ENCODE results near the gene ACTL7B. TPM values are rescaled to one million over a fixed set of nuclear protein-coding genes. Genes with fewer than 3 reads are reported as not detected.
"Not testable (repeated sequence)": the region's sequence is repeated elsewhere in the genome, so short reads cannot be mapped to it uniquely, and the experiment has no call there.

ACTL7B gene
- total RNA-seq, 2 donors from 2014 or later = not detected

DNA sequence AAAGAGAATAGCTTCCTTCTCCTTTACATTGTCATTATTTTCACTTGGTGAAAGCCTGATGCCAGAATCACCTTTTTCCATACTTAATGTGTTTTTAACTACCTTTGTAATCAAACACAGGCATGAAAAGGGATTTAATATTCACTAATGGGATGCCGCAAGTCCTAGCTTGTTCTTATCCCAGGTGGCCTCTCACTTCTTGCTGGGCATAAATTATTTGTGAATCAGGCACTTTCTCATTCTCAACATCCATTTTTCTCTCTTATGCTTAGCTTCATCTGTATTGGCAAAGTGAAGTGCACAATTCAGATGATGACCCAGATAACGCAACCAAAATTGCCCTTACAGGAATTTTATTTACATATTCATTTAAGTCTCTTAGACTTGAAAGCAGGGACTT, 10.9 kb downstream of the ACTL7B start:
- no peak overlapping the region for H3K4me3 Mint-ChIP-seq
- H3K27me3 Mint-ChIP-seq = no peaks in the 10 kb centered on the region
- no peak for DNase-seq (ENCODE audit: low spot score)
- no peak overlapping the region for H3K27ac Mint-ChIP-seq
- H3K36me3 Mint-ChIP-seq = no peaks in the 10 kb centered on the region
- H3K9me3 Mint-ChIP-seq = no peaks in the 10 kb centered on the region
- ATAC-seq = no peak
- H3K4me1 Mint-ChIP-seq (ENCODE audit: low read depth in 2 of 2) = peaks cover 9 to 10% of the 10 kb centered on the region in 2 donors

DNA sequence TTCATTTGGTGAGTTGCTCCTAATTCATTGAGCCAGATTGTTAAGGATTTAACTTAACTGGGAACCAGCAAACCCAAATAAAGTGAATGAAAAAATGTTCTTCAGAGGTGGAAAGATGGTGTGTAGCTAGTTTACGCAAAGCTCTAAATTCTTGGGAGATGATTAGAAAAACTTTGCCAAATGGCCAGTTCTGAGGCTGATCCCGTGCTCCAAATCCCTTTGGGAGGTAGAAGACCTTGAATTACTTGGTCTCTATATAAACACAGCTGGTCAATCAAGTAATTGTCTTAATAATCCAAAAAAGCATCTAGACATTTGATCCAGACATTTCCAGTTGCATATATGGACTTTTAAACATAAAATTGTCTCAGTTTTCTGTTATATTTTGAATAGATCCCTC, 11.4 kb downstream of the ACTL7B start:
- ATAC-seq = no peak

GRCh38 chr9:108842610-108843295, 13.0 kb downstream of the ACTL7B start:
- no peak for DNase-seq (ENCODE audit: low spot score)
- H3K27ac Mint-ChIP-seq = no peak overlapping the region
- no peaks in the 10 kb centered on the region for H3K27me3 Mint-ChIP-seq
- H3K9me3 Mint-ChIP-seq = no peaks in the 10 kb centered on the region
- peaks cover 9 to 10% of the 10 kb centered on the region in 2 donors for H3K4me1 Mint-ChIP-seq (ENCODE audit: low read depth in 2 of 2)
- ATAC-seq = no peak
- H3K36me3 Mint-ChIP-seq = no peaks in the 10 kb centered on the region
- peak overlapping the region; percentile 28 for H3K4me3 Mint-ChIP-seq

More for the DNA sequence above, 11.4 kb downstream of the ACTL7B start:
- Mint-ChIP-seq H3K27ac (no peak overlapping the region), H3K36me3 (no peaks in the 10 kb centered on the region), H3K4me3 (no peak overlapping the region), H3K9me3 (no peaks in the 10 kb centered on the region), H3K27me3 (no peaks in the 10 kb centered on the region), H3K4me1 (ENCODE audit: low read depth in 2 of 2) (peaks cover 9 to 10% of the 10 kb centered on the region in 2 donors)
- no peak for DNase-seq (ENCODE audit: low spot score)

- H3K4me1 Mint-ChIP-seq (ENCODE audit: low read depth in 2 of 2); H3K9me3 Mint-ChIP-seq; H3K36me3 Mint-ChIP-seq; H3K27me3 Mint-ChIP-seq; DNase-seq (ENCODE audit: low spot score); ATAC-seq; H3K4me3 Mint-ChIP-seq; H3K27ac Mint-ChIP-seq: not testable (repeated sequence)
These were observed 16.2 kb downstream of the ACTL7B start for GRCh38 chr9:108839561-108839960.

- no peak for ATAC-seq
These were observed 17.8 kb downstream of the ACTL7B start for GRCh38 chr9:108838017-108838416.

GRCh38 chr9:108837530-108837929, 18.3 kb downstream of the ACTL7B start:
- Mint-ChIP-seq H3K4me1 (ENCODE audit: low read depth in 2 of 2) (peaks cover 3% of the 10 kb centered on the region in 2 donors), H3K27ac (no peak overlapping the region), H3K36me3 (no peaks in the 10 kb centered on the region), H3K27me3 (peaks cover 0 to 12% of the 10 kb centered on the region in 2 donors), H3K4me3 (no peak overlapping the region), H3K9me3 (no peaks in the 10 kb centered on the region)
- ATAC-seq (no peak), DNase-seq (ENCODE audit: low spot score) (no peak)

More at GRCh38 chr9:108838017-108838416, 17.8 kb downstream of the ACTL7B start:
- Mint-ChIP-seq H3K36me3 (no peaks in the 10 kb centered on the region), H3K27me3 (peaks cover 0 to 9% of the 10 kb centered on the region in 2 donors), H3K4me1 (ENCODE audit: low read depth in 2 of 2) (peaks cover 8% of the 10 kb centered on the region in 2 donors), H3K27ac (no peak overlapping the region), H3K4me3 (no peak overlapping the region), H3K9me3 (no peaks in the 10 kb centered on the region)
- no peak for DNase-seq (ENCODE audit: low spot score)

GRCh38 chr9:108836781-108837180, 19.0 kb downstream of the ACTL7B start:
- no peak for ATAC-seq
- no peaks in the 10 kb centered on the region for H3K9me3 Mint-ChIP-seq
- H3K36me3 Mint-ChIP-seq = no peaks in the 10 kb centered on the region
- no peak overlapping the region for H3K27ac Mint-ChIP-seq
- no peak for DNase-seq (ENCODE audit: low spot score)
- no peak overlapping the region for H3K4me3 Mint-ChIP-seq
- peaks cover 0 to 12% of the 10 kb centered on the region in 2 donors for H3K27me3 Mint-ChIP-seq
- H3K4me1 Mint-ChIP-seq (ENCODE audit: low read depth in 2 of 2) = no peaks in the 10 kb centered on the region

DNA sequence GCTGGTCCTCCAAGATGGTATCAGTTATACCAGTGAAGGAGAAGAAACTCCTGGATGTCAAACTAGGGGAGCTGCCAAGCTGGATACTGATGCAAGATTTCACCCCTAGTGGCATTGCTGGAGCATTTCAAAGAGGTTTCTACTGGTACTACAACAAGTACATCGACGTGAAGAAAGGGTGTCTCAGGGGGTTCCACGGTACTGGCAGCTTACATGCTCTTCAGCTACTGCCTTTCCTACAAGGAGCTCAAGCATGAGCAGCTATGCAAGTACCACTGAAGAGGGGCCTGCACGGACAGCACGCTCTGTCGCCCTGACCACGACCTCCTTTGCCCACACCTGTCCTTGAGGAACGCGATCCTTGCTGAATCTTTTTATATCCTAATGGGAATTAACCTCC, 19.5 kb downstream of the ACTL7B start:
- peaks cover 0 to 12% of the 10 kb centered on the region in 2 donors for H3K27me3 Mint-ChIP-seq
- ATAC-seq (no peak), DNase-seq (ENCODE audit: low spot score) (no peak)
- no peaks in the 10 kb centered on the region for H3K9me3 Mint-ChIP-seq
- no peak overlapping the region for H3K27ac Mint-ChIP-seq
- no peaks in the 10 kb centered on the region for H3K4me1 Mint-ChIP-seq (ENCODE audit: low read depth in 2 of 2)
- H3K36me3 Mint-ChIP-seq = no peaks in the 10 kb centered on the region
- H3K4me3 Mint-ChIP-seq = no peak overlapping the region

GRCh38 chr9:108835831-108836230, 20.0 kb downstream of the ACTL7B start:
- no peak for ATAC-seq
- H3K9me3 Mint-ChIP-seq = no peaks in the 10 kb centered on the region
- H3K27ac Mint-ChIP-seq = no peak overlapping the region
- peaks cover under 1 to 13% of the 10 kb centered on the region in 2 donors for H3K27me3 Mint-ChIP-seq
- no peak for DNase-seq (ENCODE audit: low spot score)
- no peak overlapping the region for H3K4me3 Mint-ChIP-seq
- H3K36me3 Mint-ChIP-seq = no peaks in the 10 kb centered on the region
- no peaks in the 10 kb centered on the region for H3K4me1 Mint-ChIP-seq (ENCODE audit: low read depth in 2 of 2)

DNA sequence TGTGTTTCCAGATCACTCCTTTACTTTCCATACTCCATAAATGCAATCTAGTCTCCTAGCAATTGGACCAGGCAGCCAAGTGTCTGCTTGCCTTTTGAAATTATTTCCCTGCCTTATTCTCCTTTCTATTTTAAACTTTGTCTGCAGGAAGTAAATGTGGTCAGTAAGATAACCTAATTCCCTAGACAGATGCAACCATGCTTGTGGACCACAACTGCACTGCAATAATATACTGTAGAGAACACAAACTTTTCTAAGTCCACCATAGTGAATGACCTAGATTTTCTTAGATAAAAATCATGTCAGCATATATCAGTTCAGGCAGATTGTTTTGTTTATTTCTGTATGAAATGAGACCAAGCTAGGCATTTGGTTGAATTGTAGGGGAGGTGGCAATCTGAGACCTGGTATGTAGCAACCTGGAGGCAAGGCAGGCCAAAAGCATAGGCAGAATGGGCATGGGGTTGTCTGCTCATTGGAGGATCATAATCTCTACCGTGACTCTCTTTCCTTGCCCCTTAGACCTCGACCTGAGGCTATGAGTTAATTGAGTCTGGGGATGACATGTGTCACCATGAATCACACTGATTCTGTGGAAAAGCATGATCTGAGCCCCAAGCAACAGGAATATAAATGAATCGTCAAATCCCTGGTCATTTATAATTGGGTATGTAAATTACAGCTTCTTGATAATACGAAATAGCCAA, 20.7 kb downstream of the ACTL7B start:
- Mint-ChIP-seq H3K27me3 (peaks cover 5 to 19% of the 10 kb centered on the region in 2 donors), H3K4me1 (ENCODE audit: low read depth in 2 of 2) (no peaks in the 10 kb centered on the region), H3K9me3 (no peaks in the 10 kb centered on the region), H3K4me3 (no peak overlapping the region), H3K36me3 (no peaks in the 10 kb centered on the region), H3K27ac (no peak overlapping the region)
- DNase-seq (ENCODE audit: low spot score) (no peak), ATAC-seq (no peak)

- Mint-ChIP-seq H3K27ac (no peak overlapping the region), H3K4me1 (ENCODE audit: low read depth in 2 of 2) (no peaks in the 10 kb centered on the region), H3K4me3 (no peak overlapping the region), H3K9me3 (no peaks in the 10 kb centered on the region), H3K36me3 (no peaks in the 10 kb centered on the region), H3K27me3 (peaks cover 5 to 28% of the 10 kb centered on the region in 2 donors)
- ATAC-seq (no peak), DNase-seq (ENCODE audit: low spot score) (no peak)
These were observed 23.6 kb downstream of the ACTL7B start for GRCh38 chr9:108832179-108832500.

GRCh38 chr9:108831496-108832178, 24.1 kb downstream of the ACTL7B start:
- H3K4me3 Mint-ChIP-seq = no peak overlapping the region
- no peaks in the 10 kb centered on the region for H3K36me3 Mint-ChIP-seq
- peaks cover 5 to 28% of the 10 kb centered on the region in 2 donors for H3K27me3 Mint-ChIP-seq
- H3K4me1 Mint-ChIP-seq (ENCODE audit: low read depth in 2 of 2) = no peaks in the 10 kb centered on the region
- no peak overlapping the region for H3K27ac Mint-ChIP-seq
- no peak for DNase-seq (ENCODE audit: low spot score)
- no peak for ATAC-seq
- H3K9me3 Mint-ChIP-seq = no peaks in the 10 kb centered on the region

DNA sequence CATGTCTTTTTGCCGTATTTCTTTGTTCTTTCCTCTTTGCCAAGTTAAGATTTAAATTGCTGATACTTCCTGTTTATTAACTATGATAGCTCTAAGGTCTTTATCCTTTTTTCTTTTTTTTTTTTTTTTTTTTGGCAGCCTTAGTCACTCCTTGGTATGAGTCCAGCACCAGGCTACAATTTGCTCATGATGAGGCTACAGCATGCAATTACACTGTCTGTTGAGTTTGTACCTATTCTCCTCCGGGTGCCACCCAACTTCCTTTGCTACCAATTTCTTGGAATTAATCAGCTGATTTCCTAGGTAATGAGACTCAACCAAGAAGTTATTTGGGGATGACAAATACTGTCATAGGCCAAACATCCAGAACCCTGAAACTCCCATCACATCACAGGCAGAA, 25.5 kb downstream of the ACTL7B start:
- no peaks in the 10 kb centered on the region for H3K4me1 Mint-ChIP-seq (ENCODE audit: low read depth in 2 of 2)
- ATAC-seq = no peak
- H3K4me3 Mint-ChIP-seq = no peak overlapping the region

DNA sequence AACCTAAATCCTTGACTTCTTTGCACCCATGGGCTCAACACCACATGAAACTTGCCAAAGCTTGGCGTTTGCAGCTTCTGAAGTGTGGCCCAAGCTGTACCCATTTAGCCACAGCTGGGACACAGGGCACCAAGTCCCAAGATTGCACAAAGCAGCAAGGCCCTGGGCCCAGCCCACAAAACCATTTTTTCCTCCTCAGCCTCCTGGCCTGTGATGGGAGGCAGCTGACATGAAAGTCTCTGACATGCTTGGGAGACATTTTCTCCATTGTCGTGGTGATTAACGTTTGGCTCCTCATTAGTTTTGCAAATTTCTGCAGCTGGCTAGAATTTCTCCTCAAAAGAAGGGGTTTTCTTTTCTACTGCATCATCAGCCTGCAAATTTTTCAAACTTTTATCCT, 32.0 kb downstream of the ACTL7B start:
- Mint-ChIP-seq H3K4me3 (no peak overlapping the region), H3K9me3 (peaks cover 6% of the 10 kb centered on the region), H3K27me3 (peaks cover 5 to 18% of the 10 kb centered on the region in 2 donors), H3K27ac (no peak overlapping the region), H3K36me3 (no peaks in the 10 kb centered on the region), H3K4me1 (ENCODE audit: low read depth in 2 of 2) (no peaks in the 10 kb centered on the region)
- ATAC-seq (no peak), DNase-seq (ENCODE audit: low spot score) (no peak)

More for the DNA sequence above, 25.5 kb downstream of the ACTL7B start:
- peaks cover 7 to 24% of the 10 kb centered on the region in 2 donors for H3K27me3 Mint-ChIP-seq
- DNase-seq (ENCODE audit: low spot score) = no peak
- no peaks in the 10 kb centered on the region for H3K36me3 Mint-ChIP-seq
- no peaks in the 10 kb centered on the region for H3K9me3 Mint-ChIP-seq
- H3K27ac Mint-ChIP-seq = no peak overlapping the region

All from natural killer cell treated with Interleukin-12 subunit alpha and Interleukin-12 subunit beta and Interleukin-15 and Interleukin-18, amount 100 ng/mL, for 72 hours (primary cell).